Stimulated activated CD4-positive, alpha-beta T cell treated with anti-CD3 and anti-CD28 coated beads, Interleukin-15, amount 100 ng/mL, for 48 hours (primary cell): Measurements from ENCODE around the gene MAP1B.

Experiments used
- DNase-seq, 2 donors: peaks; one replicate each; pipeline ENCODE4 v3.0.0-alpha.2; 2020; ENCODE audit warnings: low read depth in 2 of 2

MAP1B gene

GRCh38 chr5:72096602-72097188, 10.6 kb upstream of the MAP1B start:
- no peak for DNase-seq

- DNase-seq = no peak
These were observed 5.4 kb upstream of the MAP1B start for GRCh38 chr5:72101828-72102227.

- DNase-seq = no peak
These were observed 501 bp upstream of the MAP1B start for GRCh38 chr5:72106817-72107130.

- DNase-seq = no peak
These were observed 576 bp downstream of the MAP1B start for GRCh38 chr5:72107901-72108201.

GRCh38 chr5:72108202-72109061, 1.2 kb downstream of the MAP1B start:
- DNase-seq = no peak

- DNase-seq = no peak
These were observed 1.8 kb downstream of the MAP1B start for GRCh38 chr5:72109062-72109411.

GRCh38 chr5:72109625-72110024, 2.4 kb downstream of the MAP1B start:
- DNase-seq = no peak

GRCh38 chr5:72110394-72111013, 3.2 kb downstream of the MAP1B start:
- no peak for DNase-seq

GRCh38 chr5:72112389-72112788, 5.1 kb downstream of the MAP1B start:
- no peak for DNase-seq

- DNase-seq = no peak
These were observed 7.4 kb downstream of the MAP1B start for GRCh38 chr5:72114629-72115028.

- no peak for DNase-seq
These were observed 8.0 kb downstream of the MAP1B start for GRCh38 chr5:72115296-72115695.

GRCh38 chr5:72117307-72117706, 10.0 kb downstream of the MAP1B start:
- DNase-seq = no peak

- no peak for DNase-seq
These were observed 13.9 kb downstream of the MAP1B start for GRCh38 chr5:72121052-72121779.

- DNase-seq = no peak
These were observed 14.6 kb downstream of the MAP1B start for GRCh38 chr5:72121780-72122445.

- DNase-seq = no peak
These were observed 15.3 kb downstream of the MAP1B start for GRCh38 chr5:72122602-72123001.

GRCh38 chr5:72123764-72124376, 16.6 kb downstream of the MAP1B start:
- DNase-seq = no peak

GRCh38 chr5:72125271-72125940, 18.1 kb downstream of the MAP1B start:
- DNase-seq = no peak

GRCh38 chr5:72125941-72126620, 18.8 kb downstream of the MAP1B start:
- DNase-seq = no peak

GRCh38 chr5:72126796-72127195, 19.5 kb downstream of the MAP1B start:
- no peak for DNase-seq

- DNase-seq = no peak
These were observed 22.4 kb downstream of the MAP1B start for GRCh38 chr5:72129725-72130124.

GRCh38 chr5:72130351-72130761, 23.1 kb downstream of the MAP1B start:
- DNase-seq = no peak
